ENCODE results near the gene MAP1LC3B.

Gene MAP1LC3B

DNA sequence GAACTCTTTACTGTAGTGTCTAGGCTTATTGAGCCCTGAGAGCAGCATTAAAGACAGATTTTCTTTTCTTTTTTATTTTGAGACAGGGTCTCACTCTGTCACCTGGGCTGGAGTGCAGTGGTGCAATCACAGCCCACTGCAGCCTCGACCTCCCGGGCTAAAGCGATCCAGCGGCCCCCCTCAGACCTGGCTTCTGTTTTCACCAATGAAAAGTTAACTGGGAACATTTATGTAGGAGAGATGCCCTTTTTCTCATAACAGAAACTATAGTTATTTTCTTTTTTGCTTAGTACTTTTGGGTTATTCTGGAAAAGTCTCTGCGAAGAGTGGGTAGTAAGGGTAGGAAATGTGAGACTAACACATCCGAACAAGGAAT is 1.5 kb downstream of the MAP1LC3B start:
- Histone ChIP-seq H3K9me3 (ENCODE audit: insufficient read depth, low read length) (no peaks in the 10 kb centered on the region), H3K27me3 (ENCODE audit: low read length) (no peaks in the 10 kb centered on the region), H3K4me3 (ENCODE audit: insufficient read depth, low read length, poor library complexity, severe bottlenecking) (peak overlapping the region; percentile 59), H3K27ac (ENCODE audit: low read depth, low read length) (peak overlapping the region; percentile 4), H3K36me3 (ENCODE audit: low read length) (no peaks in the 10 kb centered on the region), H3K79me2 (ENCODE audit: insufficient read depth, low read length) (peaks cover 58% of the 10 kb centered on the region), H3K9ac (ENCODE audit: low read length) (peak overlapping the region; percentile 86), H3K4me2 (ENCODE audit: low read depth, low read length, poor library complexity, severe bottlenecking) (peak overlapping the region; percentile 75), H2AFZ (ENCODE audit: low read depth, low read length, severe bottlenecking) (no peak overlapping the region), H3K9me2 (replicated peaks; ENCODE audit: insufficient read depth, low read length) (no peaks in the 10 kb centered on the region), H3F3A (ENCODE audit: insufficient read depth) (peaks cover 15% of the 10 kb centered on the region), H4K20me1 (ENCODE audit: low read depth, low read length) (peaks cover 7% of the 10 kb centered on the region; the same call in 1 of the 2 replicates)
- no peak for TF ChIP-seq EZH2phosphoT487 (conservative IDR thresholded peaks at IDR 0.05; ENCODE audit: low read length)
- TF ChIP-seq, protein P1, sequence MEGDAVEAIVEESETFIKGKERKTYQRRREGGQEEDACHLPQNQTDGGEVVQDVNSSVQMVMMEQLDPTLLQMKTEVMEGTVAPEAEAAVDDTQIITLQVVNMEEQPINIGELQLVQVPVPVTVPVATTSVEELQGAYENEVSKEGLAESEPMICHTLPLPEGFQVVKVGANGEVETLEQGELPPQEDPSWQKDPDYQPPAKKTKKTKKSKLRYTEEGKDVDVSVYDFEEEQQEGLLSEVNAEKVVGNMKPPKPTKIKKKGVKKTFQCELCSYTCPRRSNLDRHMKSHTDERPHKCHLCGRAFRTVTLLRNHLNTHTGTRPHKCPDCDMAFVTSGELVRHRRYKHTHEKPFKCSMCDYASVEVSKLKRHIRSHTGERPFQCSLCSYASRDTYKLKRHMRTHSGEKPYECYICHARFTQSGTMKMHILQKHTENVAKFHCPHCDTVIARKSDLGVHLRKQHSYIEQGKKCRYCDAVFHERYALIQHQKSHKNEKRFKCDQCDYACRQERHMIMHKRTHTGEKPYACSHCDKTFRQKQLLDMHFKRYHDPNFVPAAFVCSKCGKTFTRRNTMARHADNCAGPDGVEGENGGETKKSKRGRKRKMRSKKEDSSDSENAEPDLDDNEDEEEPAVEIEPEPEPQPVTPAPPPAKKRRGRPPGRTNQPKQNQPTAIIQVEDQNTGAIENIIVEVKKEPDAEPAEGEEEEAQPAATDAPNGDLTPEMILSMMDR (IDR thresholded peaks at IDR 0.05; ENCODE audit: insufficient read depth, low read length, poor library complexity, severe bottlenecking), result no peak

- Histone ChIP-seq H3K79me2 (ENCODE audit: insufficient read depth, low read length) (peaks cover 64% of the 10 kb centered on the region), H3K27ac (ENCODE audit: low read depth, low read length) (no peak overlapping the region), H3K36me3 (ENCODE audit: low read length) (peaks cover 4% of the 10 kb centered on the region; the same call in 1 of the 2 replicates), H3K9me2 (replicated peaks; ENCODE audit: insufficient read depth, low read length) (no peaks in the 10 kb centered on the region), H3K4me3 (ENCODE audit: insufficient read depth, low read length, poor library complexity, severe bottlenecking) (no peak overlapping the region), H3K4me2 (ENCODE audit: low read depth, low read length, poor library complexity, severe bottlenecking) (no peak overlapping the region), H3K27me3 (ENCODE audit: low read length) (no peaks in the 10 kb centered on the region), H4K20me1 (ENCODE audit: low read depth, low read length) (peaks cover 7% of the 10 kb centered on the region; the same call in 1 of the 2 replicates), H2AFZ (ENCODE audit: low read depth, low read length, severe bottlenecking) (no peak overlapping the region), H3K9ac (ENCODE audit: low read length) (no peak overlapping the region), H3F3A (ENCODE audit: insufficient read depth) (0 out of 2 replicates have a peak, but pooled peaks cover 4% of the 10 kb centered on the region), H3K9me3 (ENCODE audit: insufficient read depth, low read length) (no peaks in the 10 kb centered on the region)
- TF ChIP-seq EZH2phosphoT487 (conservative IDR thresholded peaks at IDR 0.05; ENCODE audit: low read length), result no peak
- TF ChIP-seq, protein P1 (IDR thresholded peaks at IDR 0.05; ENCODE audit: insufficient read depth, low read length, poor library complexity, severe bottlenecking), result no peak
Observed at GRCh38 chr16:87395181-87395842, 3.2 kb downstream of the MAP1LC3B start.

DNA sequence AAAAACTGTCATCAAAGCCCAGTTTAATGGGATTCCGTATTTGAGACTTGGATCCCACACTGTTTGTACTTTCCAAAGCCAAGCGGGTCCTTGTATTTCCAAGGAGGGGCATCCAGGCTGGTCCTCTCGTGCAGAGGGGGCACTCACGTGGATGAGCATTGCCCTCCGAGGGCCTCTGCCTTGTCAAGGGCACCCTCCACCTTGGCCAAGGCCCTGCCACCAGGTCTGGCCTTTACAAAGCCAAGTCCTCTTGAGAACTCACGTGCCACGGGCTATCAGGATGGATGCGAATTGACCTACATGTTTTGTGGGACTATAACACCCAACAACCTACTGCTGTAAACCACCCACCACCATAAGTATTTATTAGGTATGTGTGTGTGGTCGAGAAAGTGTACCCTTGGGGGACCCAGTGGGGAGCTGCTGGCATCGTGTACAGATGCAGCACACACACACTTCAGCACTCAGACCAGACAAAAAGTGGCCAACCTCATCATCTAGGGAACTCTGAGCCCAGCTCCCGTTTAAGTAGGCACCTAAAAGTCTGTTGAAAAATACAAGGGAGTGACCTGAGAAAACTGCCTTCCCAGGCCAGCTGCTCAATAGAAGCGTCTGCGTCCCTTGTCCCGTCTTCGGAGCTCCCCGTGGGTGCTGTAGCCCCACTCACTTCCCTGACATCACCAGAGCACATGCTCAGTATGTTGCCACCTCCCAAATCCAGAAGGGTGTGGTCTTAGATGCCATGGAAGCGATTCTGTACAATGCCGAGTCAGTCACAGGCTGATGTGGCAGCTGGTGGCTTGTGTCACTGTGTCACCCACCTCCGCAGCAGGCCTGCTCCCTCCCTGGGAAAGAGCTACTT is 12.9 kb downstream of the MAP1LC3B start:
- H3K27ac ChIP-seq (ENCODE audit: low read depth, low read length), result no peak overlapping the region
- H3K9ac ChIP-seq (ENCODE audit: low read length), result no peak overlapping the region
- no peaks in the 10 kb centered on the region for H3K9me3 ChIP-seq (ENCODE audit: insufficient read depth, low read length)
- no peaks in the 10 kb centered on the region for H3K9me2 ChIP-seq (replicated peaks; ENCODE audit: insufficient read depth, low read length)
- no peaks in the 10 kb centered on the region; the same call in 1 of the 2 replicates for H3K36me3 ChIP-seq (ENCODE audit: low read length)
- no peak for TF ChIP-seq EZH2phosphoT487 (conservative IDR thresholded peaks at IDR 0.05; ENCODE audit: low read length)
- TF ChIP-seq, protein P1 (IDR thresholded peaks at IDR 0.05; ENCODE audit: insufficient read depth, low read length, poor library complexity, severe bottlenecking), result no peak
- no peak overlapping the region for H3K4me2 ChIP-seq (ENCODE audit: low read depth, low read length, poor library complexity, severe bottlenecking)
- H3K27me3 ChIP-seq (ENCODE audit: low read length), result no peaks in the 10 kb centered on the region
- no peaks in the 10 kb centered on the region for H3K79me2 ChIP-seq (ENCODE audit: insufficient read depth, low read length)
- H2AFZ ChIP-seq (ENCODE audit: low read depth, low read length, severe bottlenecking), result no peak overlapping the region
- no peaks in the 10 kb centered on the region for H4K20me1 ChIP-seq (ENCODE audit: low read depth, low read length)
- no peak overlapping the region for H3K4me3 ChIP-seq (ENCODE audit: insufficient read depth, low read length, poor library complexity, severe bottlenecking)
- H3F3A ChIP-seq (ENCODE audit: insufficient read depth), result no peaks in the 10 kb centered on the region
